ENCODE data around the gene ROMO1. TPM values are rescaled to one million over a fixed set of nuclear protein-coding genes. Genes with fewer than 3 reads are reported as not detected.
"Not testable (repeated sequence)": the region's sequence is repeated elsewhere in the genome, so short reads cannot be mapped to it uniquely, and the experiment has no call there.

The ROMO1 gene
- total RNA-seq, 2 donors from 2014 or later, result 71.0 to 101 TPM

DNA sequence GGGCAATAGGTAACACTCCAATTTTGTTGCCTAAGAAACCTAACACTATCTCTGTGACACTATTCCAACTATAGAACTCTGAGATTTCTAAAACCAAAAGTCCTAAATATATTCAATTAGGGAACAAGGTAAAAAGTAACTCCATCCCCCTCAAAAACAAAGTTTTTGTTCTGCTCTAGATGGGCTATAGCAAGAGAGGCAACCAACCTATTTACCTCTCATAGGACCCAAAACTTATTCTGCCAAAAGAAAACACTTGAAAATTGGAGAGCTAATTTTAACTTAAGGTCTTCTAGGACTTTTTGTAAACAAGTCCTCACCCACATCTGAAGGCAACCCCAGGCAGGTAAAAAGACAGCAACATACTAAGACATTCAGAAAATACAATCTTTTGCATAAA, 35.2 kb downstream of the ROMO1 start:
- ATAC-seq (no peak), DNase-seq (ENCODE audit: low spot score) (no peak)
- H3K4me3 Mint-ChIP-seq, result peak overlapping the region; percentile 52
- no peaks in the 10 kb centered on the region for H3K9me3 Mint-ChIP-seq
- H3K4me1 Mint-ChIP-seq (ENCODE audit: low read depth in 2 of 2), result peaks cover 48 to 58% of the 10 kb centered on the region in 2 donors
- peaks cover 49% of the 10 kb centered on the region for H3K36me3 Mint-ChIP-seq
- H3K27ac Mint-ChIP-seq, result peak overlapping the region; percentile 29 to 51
- no peaks in the 10 kb centered on the region for H3K27me3 Mint-ChIP-seq

DNA sequence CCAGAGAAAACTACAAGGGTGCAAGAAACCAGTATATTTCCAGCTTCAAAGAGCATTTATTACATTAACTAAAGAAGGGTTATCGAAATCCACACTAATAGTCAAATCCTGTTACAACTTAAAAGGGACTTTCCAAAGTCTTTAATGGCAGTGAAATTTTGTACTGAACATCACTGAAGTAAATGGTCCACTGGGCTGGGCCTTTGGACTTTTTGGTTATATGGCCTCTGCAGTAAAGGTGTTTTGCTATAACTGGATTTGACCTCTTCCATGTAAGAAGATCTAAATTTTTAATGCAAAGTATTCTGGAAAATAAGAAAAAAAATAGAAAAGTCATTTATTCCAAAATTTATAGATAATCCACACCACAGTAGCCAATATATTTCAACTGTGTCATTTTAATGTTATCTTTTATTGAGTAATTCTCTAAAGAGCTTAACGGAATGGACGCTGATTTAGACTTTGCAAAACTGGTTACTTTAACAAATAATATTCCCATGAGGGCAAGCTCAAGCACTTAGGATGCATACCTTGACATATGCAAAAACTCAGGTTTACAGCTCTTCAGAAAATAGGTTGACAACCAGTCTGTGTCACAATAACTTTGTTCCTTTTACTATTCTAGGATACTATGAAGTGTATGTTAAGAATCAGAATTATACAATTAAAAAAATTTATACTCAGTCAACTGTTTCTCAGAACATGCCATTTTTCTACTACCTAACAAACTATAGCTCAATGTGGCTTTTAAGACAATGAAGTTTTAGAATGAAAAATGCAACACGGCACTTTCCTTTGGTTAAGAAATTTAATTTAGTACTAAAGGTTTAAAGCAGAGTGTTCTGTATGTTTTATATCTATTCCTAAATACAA, 35.8 kb downstream of the ROMO1 start:
- Mint-ChIP-seq H3K4me1 (ENCODE audit: low read depth in 2 of 2) (peaks cover 50 to 61% of the 10 kb centered on the region in 2 donors), H3K9me3 (no peaks in the 10 kb centered on the region), H3K36me3 (peaks cover 53% of the 10 kb centered on the region), H3K27me3 (no peaks in the 10 kb centered on the region), H3K27ac (peak overlapping the region; percentile 51 to 64), H3K4me3 (peak overlapping the region; percentile 70)
- DNase-seq (ENCODE audit: low spot score) (no peak), ATAC-seq (no peak)

GRCh38 chr20:35735826-35736470, 36.7 kb downstream of the ROMO1 start:
- Mint-ChIP-seq H3K27ac (peak overlapping the region; percentile 64 to 71), H3K9me3 (no peaks in the 10 kb centered on the region), H3K4me1 (ENCODE audit: low read depth in 2 of 2) (peaks cover 54 to 61% of the 10 kb centered on the region in 2 donors), H3K27me3 (no peaks in the 10 kb centered on the region), H3K4me3 (peak overlapping the region; percentile 70), H3K36me3 (peaks cover 59% of the 10 kb centered on the region)
- DNase-seq (ENCODE audit: low spot score), result no peak
- no peak for ATAC-seq

DNA sequence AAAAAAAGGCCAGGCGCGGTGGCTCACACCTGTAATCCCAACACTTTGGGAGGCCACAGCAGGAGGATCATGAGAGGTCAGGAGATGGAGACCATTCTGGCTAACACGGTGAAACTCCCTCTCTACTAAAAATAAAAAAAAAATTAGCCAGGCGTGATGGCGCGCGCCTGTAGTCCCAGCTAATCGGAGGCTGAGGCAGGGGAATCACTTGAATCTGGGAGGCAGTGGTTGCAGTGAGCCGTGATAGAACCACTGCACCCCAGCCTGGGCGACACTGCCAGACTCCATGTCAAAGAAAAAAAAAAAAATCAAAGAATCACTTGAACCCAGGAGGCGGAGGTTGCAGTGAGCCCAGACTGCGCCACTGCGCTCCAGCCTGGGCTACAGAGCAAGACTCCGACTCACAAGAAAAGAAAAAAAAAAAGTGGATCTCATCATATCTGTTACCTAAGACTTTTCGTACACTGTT, 38.7 kb downstream of the ROMO1 start:
- Mint-ChIP-seq H3K27ac (peak overlapping the region; percentile 75), H3K4me1 (ENCODE audit: low read depth in 2 of 2) (peaks cover 58 to 62% of the 10 kb centered on the region in 2 donors), H3K27me3 (no peaks in the 10 kb centered on the region), H3K36me3 (peaks cover 58% of the 10 kb centered on the region), H3K4me3 (peak overlapping the region; percentile 93), H3K9me3 (no peaks in the 10 kb centered on the region)
- DNase-seq (ENCODE audit: low spot score) (no peak), ATAC-seq (no peak)

- H3K9me3 Mint-ChIP-seq, result no peaks in the 10 kb centered on the region
- peaks cover 55% of the 10 kb centered on the region for H3K36me3 Mint-ChIP-seq
- H3K27me3 Mint-ChIP-seq, result no peaks in the 10 kb centered on the region
- ATAC-seq, result no peak
- no peak for DNase-seq (ENCODE audit: low spot score)
- H3K27ac Mint-ChIP-seq, result peak overlapping the region; percentile 75
- peak overlapping the region; percentile 93 for H3K4me3 Mint-ChIP-seq
- H3K4me1 Mint-ChIP-seq (ENCODE audit: low read depth in 2 of 2), result peaks cover 56 to 63% of the 10 kb centered on the region in 2 donors
Measured at GRCh38 chr20:35738410-35739179, 39.4 kb downstream of the ROMO1 start.

GRCh38 chr20:35739294-35740163, 40.3 kb downstream of the ROMO1 start:
- Mint-ChIP-seq H3K27me3 (no peaks in the 10 kb centered on the region), H3K9me3 (no peaks in the 10 kb centered on the region), H3K4me1 (ENCODE audit: low read depth in 2 of 2) (peaks cover 54 to 63% of the 10 kb centered on the region in 2 donors), H3K27ac (peak overlapping the region; percentile 93 to 99), H3K4me3 (peak overlapping the region; percentile 93), H3K36me3 (peaks cover 46% of the 10 kb centered on the region)
- ATAC-seq (no peak), DNase-seq (ENCODE audit: low spot score) (no peak)

GRCh38 chr20:35741892-35742740, 42.9 kb downstream of the ROMO1 start, which contains the start of gene RBM39:
Gene RBM39, minus strand, starts transcription at chr20:35742260. Its CDS starts 1,386 bp downstream, at chr20:35740874.
- Mint-ChIP-seq H3K36me3 (peaks cover 34% of the 10 kb centered on the region), H3K4me3 (peak within 1 kb of the TSS; percentile 93), H3K9me3 (no peaks in the 10 kb centered on the region), H3K27me3 (no peaks in the 10 kb centered on the region), H3K27ac (peak within 1 kb of the TSS; percentile 93 to 99), H3K4me1 (ENCODE audit: low read depth in 2 of 2) (peaks cover 44 to 50% of the 10 kb centered on the region in 2 donors)
- DNase-seq (ENCODE audit: low spot score), result peak; percentile 100
- ATAC-seq, result peak; percentile 94 to 96

DNA sequence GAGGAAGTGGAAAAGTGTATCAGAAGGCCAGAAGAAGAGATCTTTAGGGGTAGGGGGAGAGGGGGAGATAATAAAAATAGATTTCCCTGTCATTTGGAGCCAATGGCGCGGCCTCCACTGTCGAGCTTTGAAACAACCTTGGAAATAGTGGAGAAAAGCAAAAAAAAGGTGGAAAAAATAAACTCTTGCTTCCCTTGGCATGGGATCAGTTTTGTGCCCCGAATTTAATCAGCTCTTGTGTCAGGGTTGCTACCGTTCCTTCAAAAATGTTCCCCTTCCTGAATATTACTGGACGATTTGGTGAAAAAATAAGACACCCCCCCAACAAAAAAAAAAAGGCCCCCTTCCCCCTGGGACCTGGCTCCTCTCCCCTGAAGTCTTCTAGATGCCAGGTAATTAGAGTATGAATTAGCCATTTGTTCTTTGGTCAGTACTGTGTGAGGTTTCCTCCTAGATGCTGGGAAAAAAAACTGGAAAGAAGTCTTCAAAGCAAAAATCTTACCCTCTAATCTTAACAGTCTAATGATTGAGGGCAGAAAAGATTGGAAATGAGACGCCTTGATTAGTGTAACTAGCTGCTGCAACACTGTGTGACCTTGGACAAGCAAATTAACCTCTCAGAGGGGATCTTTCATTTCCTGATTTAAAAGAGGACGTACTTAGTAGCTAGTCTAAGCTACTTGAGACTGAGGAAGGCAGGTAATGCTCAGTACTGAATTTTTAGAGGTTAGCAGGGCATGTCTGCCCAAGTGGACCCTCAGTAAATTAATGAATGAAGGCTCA, 43.7 kb downstream of the ROMO1 start:
- DNase-seq (ENCODE audit: low spot score), result no peak
- ATAC-seq, result no peak
- peak overlapping the region; percentile 93 for H3K4me3 Mint-ChIP-seq

DNA sequence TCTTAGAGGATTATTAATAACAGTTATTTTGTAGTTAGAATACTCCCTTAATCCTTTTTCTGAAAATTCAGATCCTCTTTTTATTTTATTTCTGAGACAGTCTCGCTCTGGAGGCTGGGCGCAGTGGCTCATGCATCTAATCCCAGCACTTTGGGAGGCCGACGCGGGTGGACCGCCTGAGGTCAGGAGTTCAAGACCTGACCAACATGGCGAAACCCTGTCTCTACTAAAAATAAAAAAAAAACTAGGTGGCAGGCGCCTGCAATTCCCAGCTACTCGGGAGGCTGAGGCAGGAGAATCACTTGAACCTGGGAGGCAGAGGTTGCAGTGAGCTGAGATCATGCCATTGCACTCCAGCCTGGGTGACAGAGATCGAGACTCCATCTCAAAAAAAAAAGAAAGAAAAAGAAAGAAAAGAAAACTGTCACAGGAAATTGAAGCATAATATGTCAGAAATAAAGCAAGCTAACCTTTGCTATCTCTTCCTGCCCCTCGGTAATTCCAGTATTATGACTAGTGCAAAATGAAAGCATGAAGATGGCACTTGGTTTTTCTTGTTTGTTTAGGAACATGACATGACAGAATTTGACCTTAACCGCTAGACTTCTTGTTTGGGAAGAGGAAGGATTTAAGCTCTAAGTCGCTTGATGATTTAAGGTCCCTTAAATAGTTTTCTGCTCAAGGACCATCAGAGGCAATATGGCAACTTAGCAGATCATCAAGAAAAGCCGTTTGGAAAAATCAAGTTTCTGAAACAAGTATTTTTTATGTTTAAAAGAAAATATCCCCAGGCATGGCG, 44.7 kb downstream of the ROMO1 start:
- H3K9me3 Mint-ChIP-seq, result no peaks in the 10 kb centered on the region
- H3K4me1 Mint-ChIP-seq (ENCODE audit: low read depth in 2 of 2), result peaks cover 35 to 40% of the 10 kb centered on the region in 2 donors
- ATAC-seq (no peak), DNase-seq (ENCODE audit: low spot score) (no peak)
- H3K4me3 Mint-ChIP-seq, result peak overlapping the region; percentile 93
- H3K36me3 Mint-ChIP-seq, result peaks cover 24% of the 10 kb centered on the region
- peak overlapping the region; percentile 93 to 99 for H3K27ac Mint-ChIP-seq
- no peaks in the 10 kb centered on the region for H3K27me3 Mint-ChIP-seq

More for the DNA sequence above, 43.7 kb downstream of the ROMO1 start:
- Mint-ChIP-seq H3K4me1 (ENCODE audit: low read depth in 2 of 2) (peaks cover 44 to 50% of the 10 kb centered on the region in 2 donors), H3K27ac (peak overlapping the region; percentile 93 to 99), H3K9me3 (no peaks in the 10 kb centered on the region), H3K36me3 (peaks cover 33% of the 10 kb centered on the region), H3K27me3 (no peaks in the 10 kb centered on the region)

DNA sequence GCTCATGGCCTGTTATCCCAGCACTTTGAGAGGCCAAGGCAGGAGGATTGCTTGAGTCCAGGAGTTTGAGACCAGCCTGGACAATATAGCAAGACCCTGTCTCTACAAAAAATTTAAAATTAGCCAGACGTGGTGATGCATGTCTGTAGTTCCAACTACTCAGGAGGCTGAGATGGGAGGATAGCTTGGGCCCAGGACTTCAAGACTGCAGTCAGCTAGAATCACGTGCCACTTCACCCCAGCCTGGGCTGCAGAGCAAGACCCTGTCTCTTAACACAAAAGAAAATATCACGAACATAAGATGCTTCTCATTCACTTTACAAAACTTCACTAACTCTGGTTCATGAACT, 45.3 kb downstream of the ROMO1 start:
- DNase-seq (ENCODE audit: low spot score); ATAC-seq; H3K9me3 Mint-ChIP-seq; H3K27me3 Mint-ChIP-seq: not testable (repeated sequence)
- peaks cover 31 to 36% of the 10 kb centered on the region in 2 donors for H3K4me1 Mint-ChIP-seq (ENCODE audit: low read depth in 2 of 2)
- peaks cover 20% of the 10 kb centered on the region for H3K36me3 Mint-ChIP-seq
- peak overlapping the region; percentile 93 to 99 for H3K27ac Mint-ChIP-seq
- peak overlapping the region; percentile 93 for H3K4me3 Mint-ChIP-seq
